ENCODE measurements around the gene BMPR1A.

DNA sequence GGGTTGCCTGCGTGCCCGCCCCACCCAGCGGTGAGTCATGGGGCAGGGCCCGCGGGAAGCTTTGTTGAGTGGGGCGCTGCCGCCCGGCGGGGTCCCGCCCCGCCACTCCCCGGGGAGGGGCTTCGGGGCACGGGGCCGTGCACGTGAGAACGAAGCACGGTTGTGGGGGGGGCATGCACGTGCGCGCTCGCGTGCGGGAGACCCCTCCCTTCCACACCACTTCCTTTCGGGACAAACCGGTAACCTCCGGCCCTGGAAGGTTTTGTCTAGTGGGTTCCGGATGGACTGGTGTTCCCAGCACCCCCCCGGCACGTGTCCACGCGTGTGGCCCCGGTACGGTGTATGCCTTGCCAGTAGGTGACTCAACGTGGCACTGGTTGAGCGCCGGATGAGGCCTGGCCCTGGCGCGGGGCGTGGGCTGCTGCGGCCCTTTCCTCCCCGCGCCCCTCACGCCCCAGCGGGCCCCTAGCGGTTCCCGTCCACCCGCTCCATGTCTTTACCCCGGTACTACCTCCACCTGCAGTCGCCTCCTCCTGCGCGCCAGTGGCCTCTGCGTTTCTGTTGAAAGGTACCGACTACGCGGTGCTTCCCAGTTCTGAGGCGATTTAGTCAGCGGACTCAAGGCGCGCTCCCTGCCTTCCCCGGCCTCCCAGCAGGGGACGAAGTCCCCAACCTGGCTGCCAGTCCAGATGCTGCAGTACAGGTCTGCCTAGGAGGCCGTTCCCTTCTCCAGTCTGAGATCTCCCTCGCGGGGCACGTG is 215.0 kb downstream of the BMPR1A start:
- TF ChIP-seq, protein P1, sequence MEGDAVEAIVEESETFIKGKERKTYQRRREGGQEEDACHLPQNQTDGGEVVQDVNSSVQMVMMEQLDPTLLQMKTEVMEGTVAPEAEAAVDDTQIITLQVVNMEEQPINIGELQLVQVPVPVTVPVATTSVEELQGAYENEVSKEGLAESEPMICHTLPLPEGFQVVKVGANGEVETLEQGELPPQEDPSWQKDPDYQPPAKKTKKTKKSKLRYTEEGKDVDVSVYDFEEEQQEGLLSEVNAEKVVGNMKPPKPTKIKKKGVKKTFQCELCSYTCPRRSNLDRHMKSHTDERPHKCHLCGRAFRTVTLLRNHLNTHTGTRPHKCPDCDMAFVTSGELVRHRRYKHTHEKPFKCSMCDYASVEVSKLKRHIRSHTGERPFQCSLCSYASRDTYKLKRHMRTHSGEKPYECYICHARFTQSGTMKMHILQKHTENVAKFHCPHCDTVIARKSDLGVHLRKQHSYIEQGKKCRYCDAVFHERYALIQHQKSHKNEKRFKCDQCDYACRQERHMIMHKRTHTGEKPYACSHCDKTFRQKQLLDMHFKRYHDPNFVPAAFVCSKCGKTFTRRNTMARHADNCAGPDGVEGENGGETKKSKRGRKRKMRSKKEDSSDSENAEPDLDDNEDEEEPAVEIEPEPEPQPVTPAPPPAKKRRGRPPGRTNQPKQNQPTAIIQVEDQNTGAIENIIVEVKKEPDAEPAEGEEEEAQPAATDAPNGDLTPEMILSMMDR (IDR thresholded peaks at IDR 0.05) = peak in 1 of 4 experiments; percentile 28
- TF ChIP-seq POLR2AphosphoS5 (IDR thresholded peaks at IDR 0.05) = peak; percentile 92
